ELR (cell line): ENCODE data around the gene AMTN.
"Not testable (repeated sequence)": the region's sequence is repeated elsewhere in the genome, so short reads cannot be mapped to it uniquely, and the experiment has no call there.

Experiments
- DNase-seq: peaks from one replicate; pipeline ENCODE4 v3.0.0-alpha.2; 2015; ENCODE audit warnings: low read depth

The AMTN gene

GRCh38 chr4:70518269-70518668 lies at the start of gene AMTN:
AMTN (plus strand) TSS chr4:70518569; CDS start chr4:70518778, 209 bp downstream.
- DNase-seq, result no peak

GRCh38 chr4:70471897-70472296 lies 46.5 kb upstream of the AMTN start, which contains the start of gene MUC7:
MUC7 (plus strand) TSS chr4:70472197; CDS start chr4:70474022, 1,825 bp downstream.
- peak; percentile 44 for DNase-seq

- peak; percentile 85 for DNase-seq
These were observed 44.7 kb upstream of the AMTN start for GRCh38 chr4:70473679-70474078.

GRCh38 chr4:70488748-70489147 lies 29.6 kb upstream of the AMTN start:
- no peak for DNase-seq

GRCh38 chr4:70496231-70496630 lies 22.1 kb upstream of the AMTN start:
- DNase-seq, result no peak

- peak; percentile 16 for DNase-seq
These were observed 16.5 kb upstream of the AMTN start for GRCh38 chr4:70501838-70502237.

- no peak for DNase-seq
These were observed 13.6 kb upstream of the AMTN start for GRCh38 chr4:70504733-70505132.

- DNase-seq, result peak; percentile 60
These were observed 13.1 kb upstream of the AMTN start for GRCh38 chr4:70505151-70505748.

GRCh38 chr4:70508801-70509200 lies 9.6 kb upstream of the AMTN start:
- no peak for DNase-seq

GRCh38 chr4:70511365-70511764 lies 7.0 kb upstream of the AMTN start:
- peak; percentile 30 for DNase-seq

- peak; percentile 88 for DNase-seq
These were observed 2.8 kb upstream of the AMTN start for GRCh38 chr4:70515367-70516250.

GRCh38 chr4:70518716-70519115 lies 347 bp downstream of the AMTN start:
- peak; percentile 64 for DNase-seq

GRCh38 chr4:70522626-70523025 lies 4.3 kb downstream of the AMTN start:
- DNase-seq, result no peak

- no peak for DNase-seq
These were observed 12.6 kb downstream of the AMTN start for GRCh38 chr4:70530997-70531396.

- DNase-seq, result peak; percentile 27
These were observed 13.6 kb downstream of the AMTN start for GRCh38 chr4:70531981-70532380.

- no peak for DNase-seq
These were observed 14.8 kb downstream of the AMTN start for GRCh38 chr4:70533211-70533610.

- no peak for DNase-seq
These were observed 15.4 kb downstream of the AMTN start for GRCh38 chr4:70533791-70534190.

- DNase-seq, result not testable (repeated sequence)
These were observed 16.5 kb downstream of the AMTN start for GRCh38 chr4:70534886-70535285.

GRCh38 chr4:70538869-70539268 lies 20.5 kb downstream of the AMTN start:
- DNase-seq, result no peak

- DNase-seq, result peak; percentile 56
These were observed 26.0 kb downstream of the AMTN start for GRCh38 chr4:70544279-70544868.

GRCh38 chr4:70556856-70557255 lies 38.5 kb downstream of the AMTN start:
- DNase-seq, result peak; percentile 76

- peak; percentile 67 for DNase-seq
These were observed 41.0 kb downstream of the AMTN start for GRCh38 chr4:70559211-70559830.
